NCI-H524 (cell line): ENCODE measurements around the gene NUDT8.

ENCODE experiments used
- DNase-seq, 2 experiments: peaks; one replicate each; lab custom pipeline; 2025; lab: John Stamatoyannopoulos, UW

The NUDT8 gene

GRCh38 chr11:67629386-67630227 is at the start of gene NUDT8:
NUDT8 (minus strand) TSS chr11:67629937; CDS start chr11:67629911, 26 bp downstream.
- DNase-seq, result peak; percentile 31 to 73

- no peak for DNase-seq
These were observed 45.5 kb upstream of the NUDT8 start for GRCh38 chr11:67675058-67675747.

- DNase-seq, result no peak
These were observed 44.7 kb upstream of the NUDT8 start, which contains the start of gene ALDH3B2 for GRCh38 chr11:67674442-67674871. ALDH3B2 (minus strand) TSS chr11:67674623; CDS start chr11:67666935, 7,688 bp downstream.

- no peak for DNase-seq
These were observed 44.2 kb upstream of the NUDT8 start for GRCh38 chr11:67673902-67674301.

GRCh38 chr11:67673358-67673757 is 43.6 kb upstream of the NUDT8 start:
- DNase-seq, result no peak

- DNase-seq, result peak in 1 of 2 experiments; percentile 21
These were observed 41.4 kb upstream of the NUDT8 start for GRCh38 chr11:67671211-67671520.

GRCh38 chr11:67670316-67671210 is 40.8 kb upstream of the NUDT8 start:
- no peak for DNase-seq

- DNase-seq, result no peak
These were observed 38.4 kb upstream of the NUDT8 start for GRCh38 chr11:67668192-67668551.

- no peak for DNase-seq
These were observed 37.9 kb upstream of the NUDT8 start for GRCh38 chr11:67667490-67668191.

- no peak for DNase-seq
These were observed 37.1 kb upstream of the NUDT8 start for GRCh38 chr11:67666676-67667489.

- DNase-seq, result no peak
These were observed 36.5 kb upstream of the NUDT8 start for GRCh38 chr11:67666303-67666645.

- DNase-seq, result peak in 1 of 2 experiments; percentile 3
These were observed 36.0 kb upstream of the NUDT8 start for GRCh38 chr11:67665541-67666302.

- no peak for DNase-seq
These were observed 35.2 kb upstream of the NUDT8 start for GRCh38 chr11:67664696-67665540.

- DNase-seq, result no peak
These were observed 34.5 kb upstream of the NUDT8 start for GRCh38 chr11:67664213-67664585.

- DNase-seq, result no peak
These were observed 33.9 kb upstream of the NUDT8 start for GRCh38 chr11:67663532-67664212.

- DNase-seq, result no peak
These were observed 33.2 kb upstream of the NUDT8 start for GRCh38 chr11:67662835-67663531.

- DNase-seq, result no peak
These were observed 32.6 kb upstream of the NUDT8 start for GRCh38 chr11:67662142-67662834.
